ENCODE data around the gene TEX2.
"Not testable (repeated sequence)": the region's sequence is repeated elsewhere in the genome, so short reads cannot be mapped to it uniquely, and the experiment has no call there.

Gene TEX2

DNA sequence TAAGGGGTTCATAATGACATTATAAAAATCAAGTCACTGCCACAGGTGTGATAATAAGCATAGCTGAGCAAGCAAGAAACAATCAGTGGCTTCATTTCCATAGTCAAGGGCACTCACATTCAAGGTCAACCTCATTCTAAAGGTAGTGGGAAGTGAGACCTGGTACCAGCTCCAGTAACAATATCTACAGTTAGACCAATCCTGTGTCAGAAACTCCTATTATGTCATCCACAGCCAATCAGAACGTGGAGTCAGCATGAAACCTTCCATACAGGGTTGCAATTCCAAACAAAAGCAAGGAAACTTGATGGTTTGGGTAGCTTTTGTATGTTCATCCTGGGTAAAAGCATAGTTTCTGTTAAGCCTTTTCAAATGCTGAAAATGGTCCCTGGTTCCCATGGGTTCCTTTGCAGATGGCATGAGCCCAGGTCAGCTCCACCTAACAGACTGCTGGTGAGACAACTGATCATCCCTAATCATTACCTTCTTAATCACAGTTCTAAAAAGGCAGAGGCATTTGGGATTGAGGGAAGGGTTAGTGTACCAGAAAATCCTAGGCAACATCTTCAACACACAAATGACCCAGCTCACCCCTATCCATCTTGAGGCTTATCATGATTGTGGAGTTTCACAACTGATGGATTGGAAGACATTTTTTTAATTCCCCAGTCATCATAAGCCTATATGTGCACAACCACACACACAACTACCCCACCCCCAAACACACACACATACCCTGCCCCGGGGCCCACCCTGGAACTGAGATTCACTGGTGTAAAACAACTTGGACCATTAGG is 30.4 kb downstream of the TEX2 start:
- DNase-seq = no peak

DNA sequence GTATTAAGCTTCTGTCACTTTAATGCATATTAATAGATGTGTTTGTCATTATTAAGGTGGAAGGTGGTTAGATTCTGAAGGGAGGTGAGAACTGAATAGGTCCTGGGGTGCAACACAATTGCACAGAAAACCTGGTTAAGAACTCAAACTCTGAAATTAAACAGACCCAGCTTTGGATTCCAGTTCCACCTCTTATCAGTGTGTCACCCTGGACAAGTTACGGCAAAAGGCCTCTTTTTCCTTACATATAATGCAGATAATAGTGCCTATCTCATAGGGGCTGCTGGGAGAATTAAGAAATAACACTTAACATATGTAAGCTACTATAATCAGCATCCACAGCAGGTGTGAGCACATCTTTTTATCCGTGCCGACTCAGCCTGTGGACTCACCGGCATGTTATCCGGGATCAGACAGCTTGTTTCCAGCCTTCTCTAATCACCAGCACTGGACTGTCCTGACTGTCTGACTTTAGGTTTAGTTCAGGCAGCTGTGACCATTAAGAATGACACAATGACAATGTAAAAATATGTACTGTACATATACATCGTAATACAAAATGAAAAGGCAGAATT is 31.4 kb downstream of the TEX2 start:
- DNase-seq = no peak

DNA sequence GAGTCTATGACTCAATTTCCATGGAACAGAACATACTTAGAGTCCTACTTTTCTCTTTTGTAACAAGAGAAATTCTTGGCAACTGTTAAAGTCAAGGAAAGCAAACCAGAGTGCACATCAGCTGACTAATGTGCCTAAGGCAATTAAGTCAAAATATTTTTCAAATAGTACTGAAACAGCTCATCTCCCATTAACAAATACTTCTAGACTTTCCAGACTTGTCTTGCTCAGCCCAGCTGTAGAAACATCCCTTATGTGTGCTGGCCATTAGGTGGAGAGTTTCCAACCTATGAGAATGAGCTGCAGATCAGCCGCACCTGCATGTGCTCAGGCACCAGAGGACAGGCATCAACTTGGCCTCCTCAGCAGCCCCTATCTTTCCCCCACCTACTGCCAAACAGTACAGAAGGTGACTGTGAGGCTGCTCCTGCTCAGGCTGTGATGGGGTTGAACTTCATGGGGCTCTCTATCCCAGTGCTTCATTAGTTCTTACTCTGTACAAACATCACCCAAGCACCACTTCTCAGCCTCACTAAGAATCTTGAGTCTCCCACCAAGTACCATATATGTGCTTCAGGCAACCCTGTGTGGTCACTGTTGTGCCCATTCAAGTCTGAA is 32.2 kb downstream of the TEX2 start:
- DNase-seq = no peak

DNA sequence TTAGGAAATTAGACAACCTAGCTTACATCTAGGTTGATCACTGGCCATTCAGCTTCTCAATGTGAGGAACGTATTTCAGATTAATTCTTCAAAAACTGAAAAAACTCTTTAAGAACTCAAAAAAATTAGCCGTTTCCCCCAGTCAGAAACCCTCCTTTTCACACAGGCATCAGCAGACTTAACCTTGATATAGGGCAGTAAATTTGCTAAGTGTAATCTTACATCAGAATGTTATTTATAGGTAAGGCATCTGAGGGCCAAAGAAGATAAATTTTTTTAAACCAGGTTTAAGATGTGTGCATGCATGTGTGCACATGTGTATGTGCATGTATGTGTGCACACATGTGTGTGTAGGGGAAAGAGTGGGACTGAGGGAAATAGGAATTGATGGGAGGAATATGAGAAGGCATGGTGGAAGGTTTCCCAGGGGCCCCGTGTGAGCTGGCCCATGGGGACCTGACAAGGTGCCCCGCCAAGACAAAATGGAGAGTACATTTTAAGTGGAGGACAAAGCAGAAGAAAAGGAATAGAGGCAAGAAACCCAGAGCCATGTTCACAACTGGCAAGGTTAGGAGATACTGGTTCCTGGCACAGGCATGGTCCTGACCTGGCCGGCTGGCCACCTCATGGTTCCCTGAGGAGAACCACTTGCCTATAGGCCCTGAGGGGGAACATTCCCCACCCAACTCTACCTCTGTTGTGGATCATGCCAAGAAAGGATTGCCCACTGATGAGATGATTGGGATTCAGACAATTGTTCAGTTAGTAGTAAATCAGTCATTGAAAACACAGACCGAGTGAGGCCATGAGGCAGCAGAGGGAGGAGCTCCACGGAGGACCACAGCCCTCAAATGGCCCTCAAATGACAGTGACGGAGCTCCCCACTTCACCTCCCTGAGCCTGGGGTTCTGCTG is 33.0 kb downstream of the TEX2 start:
- DNase-seq = no peak

DNA sequence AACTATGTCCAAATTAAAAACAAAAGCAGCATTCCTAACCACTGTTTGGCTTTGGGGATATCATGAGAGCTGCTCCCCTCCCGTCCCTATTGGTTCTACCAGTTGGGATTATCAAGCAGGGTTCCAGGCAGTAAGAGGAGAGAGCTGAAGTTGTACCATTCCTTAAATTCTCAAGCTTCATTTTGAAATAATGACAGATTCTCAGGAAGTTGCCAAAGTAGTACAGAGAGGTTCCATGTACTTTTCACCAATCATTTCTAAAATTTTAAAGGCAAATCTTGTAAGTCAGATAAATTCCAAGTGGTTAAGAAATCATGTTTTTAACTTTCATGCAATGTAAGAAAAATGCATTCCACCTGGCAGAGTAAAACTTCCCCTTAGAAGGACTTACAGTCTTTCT is 36.9 kb downstream of the TEX2 start:
- DNase-seq = no peak

DNA sequence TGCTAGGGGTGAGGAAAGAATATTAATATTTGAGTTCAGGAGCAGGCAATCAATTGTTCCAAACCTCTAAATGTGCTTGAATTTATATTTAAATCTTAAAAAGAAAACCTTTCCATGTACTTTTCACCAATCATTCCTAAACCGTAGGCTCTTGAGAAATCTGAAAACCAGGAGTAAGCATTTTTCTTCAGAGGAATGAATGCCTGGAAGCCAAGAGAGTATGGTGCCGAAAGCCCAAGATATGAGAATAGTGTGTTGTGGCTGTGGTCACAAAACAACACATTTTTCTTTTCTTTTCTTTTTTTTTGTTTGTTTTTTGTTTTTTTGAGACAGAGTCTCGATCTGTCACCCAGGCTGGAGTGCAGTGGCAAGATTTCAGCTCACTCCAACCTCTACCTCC is 37.6 kb downstream of the TEX2 start:
- no peak for DNase-seq

DNA sequence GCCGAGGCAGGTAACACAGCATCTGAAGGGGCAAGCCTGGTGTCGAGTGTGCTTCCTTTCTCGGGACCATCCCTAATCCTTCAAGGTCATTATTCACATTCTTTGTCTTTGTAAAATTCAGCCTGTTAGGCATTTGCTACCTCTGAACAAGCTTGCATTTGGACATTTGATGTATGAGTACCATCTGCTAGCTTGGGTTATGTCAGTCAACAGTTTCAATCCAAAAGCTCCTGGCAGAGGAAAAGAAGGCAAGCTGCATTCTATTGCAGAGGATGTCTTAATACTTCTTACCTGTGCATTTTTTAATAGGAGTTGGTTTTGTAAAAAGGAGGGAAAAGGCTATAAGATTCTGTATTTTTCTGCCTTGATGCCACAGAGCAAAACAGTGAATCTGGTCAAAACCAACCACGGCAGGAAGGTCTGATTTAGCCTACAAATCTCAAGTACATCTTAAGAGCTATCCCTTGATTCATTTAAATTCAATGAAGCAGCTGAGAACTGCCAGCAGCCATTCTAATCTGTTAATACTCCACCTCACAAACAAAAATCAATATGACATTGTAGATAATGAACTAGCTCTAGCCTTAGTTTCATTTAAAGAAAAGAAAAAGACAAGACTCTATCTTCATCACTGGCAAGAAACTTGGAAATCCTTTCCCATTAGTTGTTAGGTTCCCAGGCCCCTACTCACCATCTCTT is 39.0 kb downstream of the TEX2 start:
- no peak for DNase-seq

DNA sequence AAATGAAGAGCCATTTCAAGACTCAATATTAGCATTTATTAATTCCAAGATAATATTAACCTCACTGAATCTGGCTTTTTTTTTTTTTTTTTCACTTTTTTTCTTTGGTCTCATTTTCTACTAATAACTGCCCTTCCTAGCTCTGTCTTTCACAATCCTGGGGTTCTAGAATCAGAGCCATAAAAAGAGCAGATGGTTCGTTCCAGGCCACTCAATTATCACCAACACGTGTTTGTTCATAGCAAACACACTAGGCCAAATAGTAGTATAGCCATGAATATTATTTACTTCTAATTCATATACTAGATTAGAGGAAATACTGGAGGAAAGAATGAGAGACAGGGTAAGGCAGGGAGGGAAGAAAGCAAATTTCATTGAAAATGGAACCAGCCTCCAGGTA is 39.8 kb downstream of the TEX2 start:
- DNase-seq = no peak

DNA sequence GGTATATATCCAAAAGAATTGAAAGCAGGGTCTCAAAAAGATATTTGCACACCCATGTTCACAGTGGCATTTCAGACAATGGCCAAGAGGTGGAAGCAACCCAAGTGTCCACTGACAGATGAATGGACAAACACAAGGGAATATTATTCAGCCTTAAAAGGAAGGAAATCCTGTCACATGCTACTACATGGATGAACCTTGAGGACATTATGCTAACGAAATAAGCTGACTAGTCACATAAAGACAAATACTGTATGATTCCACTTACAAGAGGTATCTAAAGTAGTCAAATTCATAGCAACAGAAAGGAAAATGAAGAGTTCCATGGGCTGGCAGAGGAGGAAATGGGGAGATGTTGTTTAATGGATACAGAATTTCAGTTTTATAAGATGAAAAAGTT is 41.4 kb downstream of the TEX2 start:
- DNase-seq = no peak

DNA sequence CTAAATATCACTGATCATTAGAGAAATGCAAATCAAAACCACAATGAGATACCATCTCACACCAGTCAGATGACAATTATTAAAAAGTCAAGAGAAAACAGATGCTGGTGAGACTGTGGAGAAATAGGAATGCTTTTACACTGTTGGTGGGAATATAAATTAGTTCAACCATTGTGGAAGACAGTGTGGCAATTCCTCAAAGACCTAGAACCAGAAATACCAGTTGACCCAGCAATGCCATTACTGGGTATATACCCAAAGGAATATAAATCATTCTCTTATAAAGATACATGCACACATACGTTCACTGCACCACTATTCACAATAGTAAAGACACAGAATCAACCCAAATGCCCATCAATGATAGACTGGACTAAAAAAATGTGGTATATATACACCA is 42.5 kb downstream of the TEX2 start:
- not testable (repeated sequence) for DNase-seq

DNA sequence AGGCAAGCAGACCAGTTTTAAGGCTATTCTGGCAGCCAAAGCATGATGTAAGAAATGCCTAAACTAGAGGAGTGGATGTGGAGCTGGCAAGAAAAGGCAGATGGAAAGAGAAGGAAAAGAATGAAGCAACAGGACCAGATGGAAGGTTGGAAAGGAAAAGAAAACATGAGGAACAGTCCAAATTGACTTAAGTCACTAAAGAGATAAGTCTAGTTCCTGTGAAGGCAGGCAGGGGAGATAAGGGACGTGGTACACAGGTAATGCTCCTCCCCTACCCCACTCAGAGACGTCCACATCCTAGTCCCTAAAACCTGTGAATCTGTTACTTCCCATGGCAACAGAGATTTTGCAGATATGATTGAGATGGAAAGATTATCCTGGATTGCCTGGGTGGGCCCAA is 43.5 kb downstream of the TEX2 start:
- DNase-seq = no peak

DNA sequence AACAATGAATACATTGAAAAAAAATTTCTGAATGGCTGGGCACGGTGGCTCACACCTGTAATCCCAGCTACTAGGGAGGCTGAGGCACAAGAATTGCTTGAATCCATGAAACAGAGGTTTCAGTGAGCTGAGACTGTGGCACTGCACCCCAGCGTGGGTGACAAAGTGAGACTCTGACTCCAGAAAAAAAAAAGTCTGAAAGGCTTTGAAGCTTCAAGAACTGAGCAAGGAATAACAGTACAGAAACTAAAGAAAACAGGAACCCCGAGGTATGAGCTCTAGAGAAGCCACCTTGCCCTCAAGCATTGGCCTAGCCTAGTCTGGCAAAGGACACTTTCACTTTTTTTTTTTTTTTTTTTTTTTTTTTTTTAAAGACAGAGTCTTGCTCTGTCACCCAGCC is 45.0 kb downstream of the TEX2 start:
- DNase-seq = no peak

DNA sequence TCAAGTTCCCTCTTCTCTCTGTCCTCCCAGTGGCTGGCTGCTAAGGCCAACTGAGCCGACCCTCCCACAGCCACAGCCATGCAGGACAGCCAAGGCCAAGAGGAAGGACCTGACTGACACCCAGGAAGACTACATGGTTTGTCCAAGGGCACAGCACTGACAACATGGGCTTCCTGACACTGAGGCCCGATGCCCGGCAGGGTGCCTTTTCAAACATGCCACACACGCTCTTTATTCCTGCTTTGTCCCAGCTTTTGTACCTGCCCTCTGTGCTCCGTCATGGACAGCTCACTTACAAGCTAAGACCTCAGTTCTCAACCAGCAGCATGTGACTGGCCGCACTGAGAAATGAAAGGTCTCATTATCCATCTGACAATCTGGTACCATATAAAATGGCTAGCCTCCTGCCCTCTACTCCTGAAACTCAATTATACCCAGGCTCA is 45.8 kb downstream of the TEX2 start:
- DNase-seq = no peak

DNA sequence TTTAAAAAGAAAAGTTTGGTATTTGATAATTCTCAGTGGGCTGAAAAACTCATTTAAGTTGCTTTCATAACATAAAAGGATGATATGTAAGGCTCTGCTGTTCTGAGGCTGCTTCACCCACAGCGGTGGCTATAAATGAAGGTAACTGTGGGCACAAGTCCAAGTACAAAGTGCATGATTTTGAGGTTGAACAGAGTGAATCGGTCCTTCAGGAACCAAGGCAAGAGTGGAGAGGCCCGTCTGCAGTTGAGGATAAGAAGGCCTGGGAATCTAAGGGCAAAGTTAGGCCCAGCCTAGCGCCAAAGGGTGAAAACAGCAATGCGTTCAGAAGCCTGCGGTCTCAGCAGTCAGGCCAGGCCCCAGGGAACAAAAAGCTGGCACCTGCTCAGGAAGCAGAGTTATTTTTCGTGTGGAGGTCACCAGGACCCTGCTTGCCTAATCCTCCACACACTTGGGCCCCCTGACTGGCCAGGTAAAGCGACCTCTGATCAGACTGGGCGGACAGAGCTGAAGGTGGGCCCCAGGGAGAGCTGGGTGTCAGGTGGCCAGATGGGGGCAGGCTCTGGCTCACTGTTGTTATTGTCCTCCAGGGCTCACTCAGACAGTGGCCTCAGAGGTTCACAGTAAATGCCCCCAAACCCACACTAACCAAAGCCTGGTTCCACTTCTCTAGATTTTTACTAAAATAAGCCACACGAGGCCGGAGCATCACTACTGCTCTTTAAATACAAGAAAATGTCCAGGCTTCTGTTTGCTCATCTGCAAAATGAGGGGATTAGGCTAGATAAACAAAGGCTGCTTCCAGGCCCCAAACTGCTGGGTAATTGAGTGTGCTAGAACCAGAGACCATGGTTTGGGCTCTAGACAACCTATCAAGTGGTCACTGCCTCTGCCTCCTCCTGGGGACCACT is 46.5 kb downstream of the TEX2 start:
- DNase-seq = no peak

DNA sequence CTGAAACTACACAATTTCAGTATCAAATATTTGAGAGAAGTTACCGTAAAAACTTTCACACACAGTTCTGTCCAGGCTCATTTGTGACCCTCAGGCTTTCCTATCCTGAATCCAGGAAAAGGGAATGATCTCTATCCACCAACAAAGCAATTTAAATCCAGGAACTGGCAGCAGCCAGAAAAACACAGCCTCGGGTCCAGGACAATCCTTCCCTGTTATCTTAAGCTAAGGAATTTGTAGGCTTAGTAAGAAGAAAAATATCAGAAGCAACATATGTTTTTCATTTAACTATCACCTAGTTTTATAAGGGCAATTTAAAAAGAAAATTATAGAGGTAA is 47.1 kb downstream of the TEX2 start:
- no peak for DNase-seq

DNA sequence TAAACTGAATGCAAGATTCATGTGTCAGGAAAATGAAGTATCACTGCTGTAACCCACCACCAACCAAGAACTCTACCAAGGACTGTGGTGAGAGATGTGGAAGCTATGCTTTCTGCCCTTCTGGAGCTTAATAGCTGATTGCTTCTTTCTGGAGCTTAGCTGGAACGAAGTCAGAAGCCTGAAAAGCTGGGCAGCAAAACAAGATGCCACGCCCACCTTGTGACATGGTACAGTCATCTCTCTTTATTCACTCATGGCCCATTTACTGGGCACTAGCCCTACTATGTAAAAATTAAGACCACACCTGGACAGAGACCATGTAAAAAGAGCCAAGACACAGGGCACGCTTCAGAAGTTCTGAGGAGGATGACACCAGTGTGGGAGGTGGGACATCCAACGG is 48.1 kb downstream of the TEX2 start:
- DNase-seq = no peak

DNA sequence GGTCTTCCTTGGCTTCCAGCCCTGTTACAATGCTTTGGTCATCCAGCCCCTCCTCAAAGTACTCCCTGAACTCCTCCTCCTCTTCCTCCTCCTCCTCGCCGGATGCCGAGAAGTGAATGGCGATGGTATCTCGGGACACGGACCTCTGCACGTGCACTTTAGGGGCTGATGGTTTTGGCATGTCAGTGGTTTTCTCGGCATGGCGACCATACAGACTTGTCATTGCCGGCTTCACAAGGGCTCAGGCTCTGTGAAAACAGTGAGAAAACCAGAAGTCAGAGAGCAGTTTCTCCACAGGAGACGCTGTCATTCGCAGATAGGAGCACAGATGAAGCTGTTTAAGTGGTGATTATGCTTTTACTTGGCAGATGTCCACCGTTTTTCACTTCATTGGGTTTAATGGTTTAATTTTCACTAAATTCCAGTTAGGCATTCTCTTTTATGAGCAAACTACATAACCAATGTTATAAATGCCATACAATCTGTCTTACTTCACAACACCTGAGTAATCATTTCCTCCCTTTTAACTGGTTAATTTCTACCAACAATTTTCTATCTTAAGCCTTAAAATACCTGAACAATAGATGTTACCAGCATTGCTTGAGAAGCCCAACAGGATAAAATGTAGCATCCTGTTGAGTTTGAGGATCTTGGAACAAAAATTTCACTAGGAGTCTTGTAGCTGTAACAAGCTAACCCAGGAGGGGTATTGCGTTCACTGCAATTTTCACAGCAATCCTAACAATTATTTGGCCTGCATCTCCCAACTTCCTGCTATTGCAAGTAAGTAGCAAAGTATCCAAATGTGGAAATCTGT is 48.9 kb downstream of the TEX2 start:
- DNase-seq = no peak

DNA sequence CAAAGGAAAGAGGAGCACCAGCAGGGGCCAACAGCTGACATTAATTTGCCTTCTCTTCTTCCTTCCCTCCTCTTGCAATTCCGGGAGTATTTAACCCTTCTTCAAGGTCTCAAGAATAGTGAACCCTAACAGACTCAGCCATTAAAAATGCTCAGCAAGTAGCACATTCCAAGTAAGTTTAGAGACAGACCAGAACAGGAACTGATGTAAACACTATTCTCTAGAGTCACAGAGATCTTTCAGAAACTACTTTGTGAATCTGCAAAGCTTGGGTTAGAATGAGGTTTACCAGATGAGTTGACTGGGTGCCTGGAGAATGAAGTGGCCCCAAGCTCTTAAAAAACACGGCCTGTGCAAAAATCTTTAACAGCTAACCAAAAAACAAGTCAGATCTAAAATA is 50.9 kb downstream of the TEX2 start:
- DNase-seq = no peak

DNA sequence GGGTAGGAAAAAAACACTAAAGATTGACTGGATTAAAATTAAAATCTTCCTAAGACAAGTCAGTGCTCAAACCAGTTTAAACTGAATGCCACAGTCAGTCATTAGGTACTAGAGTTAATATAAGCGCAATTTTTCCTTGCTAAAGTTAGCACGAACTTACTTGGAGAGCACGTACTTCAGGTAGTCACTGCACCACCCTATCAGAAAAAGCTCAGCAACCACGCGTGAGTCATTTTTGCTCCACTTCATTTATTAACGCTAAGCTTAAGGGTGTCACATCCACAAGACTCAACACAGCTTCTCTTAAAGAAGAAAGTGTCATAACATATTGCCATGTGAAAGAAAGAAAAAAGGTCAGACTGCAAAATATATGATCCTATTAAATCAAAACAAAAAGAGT is 53.1 kb downstream of the TEX2 start:
- no peak for DNase-seq

DNA sequence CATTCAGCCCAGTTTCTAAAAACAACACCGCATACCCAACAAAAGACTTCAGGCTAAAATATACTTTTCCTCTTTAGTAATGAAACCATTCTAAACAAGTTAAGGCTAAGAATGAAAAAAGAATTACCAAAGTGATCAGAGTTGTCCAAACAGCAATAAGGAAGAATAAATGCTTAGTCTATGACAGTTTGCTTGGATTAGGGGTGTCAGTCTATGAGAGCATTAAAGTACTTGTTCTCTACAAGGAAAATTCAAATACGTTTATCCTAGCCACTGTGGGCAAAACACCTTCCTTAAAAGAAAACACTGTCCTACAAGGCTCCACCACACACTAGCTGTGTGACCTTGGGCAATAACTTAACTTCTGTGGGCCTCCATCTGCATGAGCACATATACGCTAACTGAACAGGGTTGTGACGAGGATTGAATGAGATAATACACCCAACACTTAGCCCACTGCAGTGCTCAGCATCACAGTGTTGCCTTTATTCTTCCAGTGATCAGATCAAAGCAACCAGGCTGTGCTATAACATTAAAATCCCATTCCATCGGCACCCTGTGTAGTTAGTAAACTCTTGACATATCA is 53.6 kb downstream of the TEX2 start:
- no peak for DNase-seq

Data from activated T-cell treated with anti-CD3 and anti-CD28 coated beads, Interleukin-2, amount 50 U/mL, for 1 hour (primary cell).